Astrocyte (in vitro differentiated cells and primary cell): ENCODE measurements around the gene STRA8. TPM values are rescaled to one million over a fixed set of nuclear protein-coding genes. Genes with fewer than 3 reads are reported as not detected.

ENCODE experiments used
- DNase-seq: peaks from one replicate; pipeline ENCODE4 v3.0.0-alpha.2; 2010; ENCODE audit warnings: low read depth
- FAIRE-seq: peaks from 2 replicates; lab custom pipeline; 2011; peaks lifted over from hg19 to GRCh38; lab: Jason Lieb, UNC
- H2AFZ ChIP-seq: 2 replicates; pipeline ENCODE4 v1.6.0; 2012; ENCODE audit warnings: low read depth, low read length, inconsistent platforms
- H3K27ac ChIP-seq: 2 replicates; pipeline ENCODE4 v1.5.1; 2011; ENCODE audit warnings: low read depth, low read length, inconsistent platforms
- H3K27me3 ChIP-seq: 2 replicates; pipeline ENCODE4 v1.6.0; 2011; ENCODE audit warnings: low read length, inconsistent platforms; ENCODE audit not compliant: insufficient read depth
- H3K36me3 ChIP-seq: 2 replicates; pipeline ENCODE4 v1.5.1; 2011; ENCODE audit warnings: low read length, inconsistent platforms; ENCODE audit not compliant: insufficient read depth
- H3K4me1 ChIP-seq: 2 replicates; pipeline ENCODE4 v1.5.1; 2011; ENCODE audit warnings: low read length, inconsistent platforms; ENCODE audit not compliant: insufficient read depth
- H3K4me2 ChIP-seq: 2 replicates; pipeline ENCODE4 v1.6.0; 2012; ENCODE audit warnings: low read length, inconsistent platforms
- H3K4me3 ChIP-seq: 2 replicates; pipeline ENCODE4 v1.5.1; 2011; ENCODE audit warnings: low read depth, mild to moderate bottlenecking, low read length, inconsistent platforms; ENCODE audit not compliant: insufficient read depth
- H3K79me2 ChIP-seq: 2 replicates; pipeline ENCODE4 v1.6.0; 2012; ENCODE audit warnings: mild to moderate bottlenecking, low read length, inconsistent platforms; ENCODE audit not compliant: insufficient read depth
- H3K9ac ChIP-seq: 2 replicates; pipeline ENCODE4 v1.6.0; 2012; ENCODE audit warnings: mild to moderate bottlenecking, low read length, inconsistent platforms
- H3K9me3 ChIP-seq: 2 replicates; pipeline ENCODE4 v1.5.1; 2012; ENCODE audit warnings: low read depth, mild to moderate bottlenecking, low read length, inconsistent platforms; ENCODE audit not compliant: insufficient read depth
- H4K20me1 ChIP-seq: 2 replicates; pipeline ENCODE4 v1.6.0; 2012; ENCODE audit warnings: low read length, inconsistent platforms; ENCODE audit not compliant: insufficient read depth
- H3K27ac Mint-ChIP-seq: one replicate; pipeline ENCODE4 v1.8.0; 2021; ENCODE audit warnings: mild to moderate bottlenecking, mixed read lengths; ENCODE audit not compliant: unreplicated experiment
- H3K27me3 Mint-ChIP-seq: one replicate; pipeline ENCODE4 v1.8.0; 2021; ENCODE audit warnings: low read depth, mixed read lengths; ENCODE audit not compliant: unreplicated experiment
- H3K36me3 Mint-ChIP-seq: one replicate; pipeline ENCODE4 v1.8.0; 2021; ENCODE audit warnings: low read depth, mixed read lengths; ENCODE audit not compliant: unreplicated experiment
- H3K4me1 Mint-ChIP-seq: one replicate; pipeline ENCODE4 v1.8.0; 2021; ENCODE audit warnings: low read depth, mixed read lengths; ENCODE audit not compliant: unreplicated experiment
- H3K4me3 Mint-ChIP-seq: one replicate; pipeline ENCODE4 v1.8.0; 2021; ENCODE audit warnings: mild to moderate bottlenecking, moderate library complexity, mixed read lengths; ENCODE audit not compliant: unreplicated experiment
- H3K9me3 Mint-ChIP-seq: one replicate; pipeline ENCODE4 v1.8.0; 2021; ENCODE audit warnings: mild to moderate bottlenecking, mixed read lengths; ENCODE audit not compliant: unreplicated experiment
- CTCF ChIP-seq: IDR thresholded peaks from 2 replicates; pipeline ENCODE4 v1.5.1; 2011; ENCODE audit warnings: low read depth, mild to moderate bottlenecking, inconsistent platforms, low read length, moderate library complexity; ENCODE audit not compliant: insufficient read depth
- EZH2 ChIP-seq: IDR thresholded peaks from 2 replicates; pipeline ENCODE4 v1.6.1; 2012; ENCODE audit warnings: mild to moderate bottlenecking, low read length, inconsistent platforms; ENCODE audit not compliant: insufficient read depth
- total RNA-seq: library from RNA; stranded (reverse); gene quantifications from 2 replicates; pipeline ENCODE4 v1.2.1, GENCODE V29; 2021

The STRA8 gene
- total RNA-seq, 1 donor from 2014 or later = not detected

GRCh38 chr7:135215698-135216097, 17.9 kb upstream of the STRA8 start:
- Mint-ChIP-seq H3K27me3 (peaks cover 2% of the 10 kb centered on the region), H3K9me3 (no peaks in the 10 kb centered on the region), H3K27ac (no peak overlapping the region), H3K4me1 (no peaks in the 10 kb centered on the region), H3K4me3 (no peak overlapping the region), H3K36me3 (no peaks in the 10 kb centered on the region)
- Histone ChIP-seq H3K27ac (no peak overlapping the region), H4K20me1 (no peaks in the 10 kb centered on the region), H3K4me1 (peaks cover 1% of the 10 kb centered on the region), H2AFZ (no peak overlapping the region), H3K36me3 (no peaks in the 10 kb centered on the region), H3K9ac (no peak overlapping the region), H3K79me2 (peaks cover 4% of the 10 kb centered on the region), H3K27me3 (no peaks in the 10 kb centered on the region), H3K9me3 (no peaks in the 10 kb centered on the region), H3K4me3 (no peak overlapping the region), H3K4me2 (no peak overlapping the region)
- DNase-seq = no peak
- TF ChIP-seq CTCF (no peak), EZH2 (no peak)
- FAIRE-seq = no peak

- no peak overlapping the region for H3K9ac ChIP-seq
- H3K9me3 ChIP-seq = no peaks in the 10 kb centered on the region
- no peak for FAIRE-seq
- H3K4me3 ChIP-seq = no peak overlapping the region
- Mint-ChIP-seq H3K4me1 (no peaks in the 10 kb centered on the region), H3K27me3 (peaks cover 2% of the 10 kb centered on the region), H3K27ac (no peak overlapping the region), H3K36me3 (no peaks in the 10 kb centered on the region), H3K4me3 (no peak overlapping the region), H3K9me3 (no peaks in the 10 kb centered on the region)
- no peaks in the 10 kb centered on the region for H3K27me3 ChIP-seq
- no peak overlapping the region for H2AFZ ChIP-seq
- TF ChIP-seq CTCF = no peak
- TF ChIP-seq EZH2 = no peak
- H3K79me2 ChIP-seq = no peaks in the 10 kb centered on the region
- no peak for DNase-seq
- H3K4me1 ChIP-seq = no peaks in the 10 kb centered on the region
- no peak overlapping the region for H3K27ac ChIP-seq
- H4K20me1 ChIP-seq = no peaks in the 10 kb centered on the region
- no peak overlapping the region for H3K4me2 ChIP-seq
- H3K36me3 ChIP-seq = no peaks in the 10 kb centered on the region
Measured at GRCh38 chr7:135217645-135218509, 15.8 kb upstream of the STRA8 start.

GRCh38 chr7:135224027-135224426, 9.6 kb upstream of the STRA8 start:
- Histone ChIP-seq H3K27ac (no peak overlapping the region), H3K36me3 (no peaks in the 10 kb centered on the region), H3K27me3 (no peaks in the 10 kb centered on the region), H3K9me3 (no peaks in the 10 kb centered on the region), H3K4me3 (no peak overlapping the region), H3K4me1 (no peaks in the 10 kb centered on the region), H3K4me2 (no peak overlapping the region), H3K9ac (no peak overlapping the region), H2AFZ (no peak overlapping the region), H3K79me2 (no peaks in the 10 kb centered on the region), H4K20me1 (no peaks in the 10 kb centered on the region)
- Mint-ChIP-seq H3K4me3 (no peak overlapping the region), H3K4me1 (no peaks in the 10 kb centered on the region), H3K36me3 (no peaks in the 10 kb centered on the region), H3K9me3 (no peaks in the 10 kb centered on the region), H3K27ac (no peak overlapping the region), H3K27me3 (peaks cover under 1% of the 10 kb centered on the region)
- DNase-seq = no peak
- FAIRE-seq = peak; percentile 32
- TF ChIP-seq EZH2 (no peak), CTCF (no peak)
